ENCODE measurements around the gene OR6P1.

Gene OR6P1

DNA sequence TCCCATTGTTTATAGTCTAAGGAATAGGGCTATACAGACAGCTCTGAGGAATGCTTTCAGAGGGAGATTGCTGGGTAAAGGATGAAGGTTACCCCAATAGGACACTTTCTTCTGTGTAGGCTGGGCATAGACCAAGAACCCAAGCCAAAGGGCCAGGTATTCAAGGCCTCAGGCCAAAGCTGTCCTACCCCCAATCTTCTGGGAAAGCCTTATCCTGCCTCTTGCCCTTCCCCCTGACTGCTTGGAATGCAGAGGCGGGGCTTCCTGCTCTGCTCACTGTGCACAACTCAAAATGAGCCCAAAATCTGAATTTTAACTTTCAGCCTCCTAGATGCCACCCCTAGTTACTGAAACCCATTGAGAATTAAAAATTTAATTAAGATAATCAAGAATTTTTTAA is 36.9 kb upstream of the OR6P1 start:
- Histone ChIP-seq H3K36me3 (replicated peaks; ENCODE audit: insufficient read depth, low read length) (no peaks in the 10 kb centered on the region), H3K4me1 (ENCODE audit: low read length) (peaks cover 3% of the 10 kb centered on the region; the same call in 1 of the 2 replicates), H3K9ac (ENCODE audit: low read length) (no peak overlapping the region), H3F3A (ENCODE audit: insufficient read depth, low read length) (no peaks in the 10 kb centered on the region), H4K20me1 (ENCODE audit: insufficient read depth, low read length) (no peaks in the 10 kb centered on the region), H3K27ac (ENCODE audit: low read length) (no peak overlapping the region), H3K79me2 (ENCODE audit: low read length) (no peaks in the 10 kb centered on the region), H3K4me3 (ENCODE audit: low read length) (no peak overlapping the region), H3K9me3 (replicated peaks; ENCODE audit: insufficient read depth, low read length) (no peaks in the 10 kb centered on the region), H3K27me3 (replicated peaks; ENCODE audit: insufficient read depth, low read length) (no peaks in the 10 kb centered on the region), H3K9me2 (replicated peaks; ENCODE audit: insufficient read depth, low read length) (no peaks in the 10 kb centered on the region), H2AFZ (ENCODE audit: low read length) (no peak overlapping the region), H3K4me2 (ENCODE audit: low read depth, low read length) (no peak overlapping the region)
- TF ChIP-seq EZH2 (optimal IDR thresholded peaks at IDR 0.05; ENCODE audit: low read depth, low read length) (no peak), EZH2phosphoT487 (IDR thresholded peaks at IDR 0.05; ENCODE audit: low read length) (no peak)
- TF ChIP-seq, protein P1, sequence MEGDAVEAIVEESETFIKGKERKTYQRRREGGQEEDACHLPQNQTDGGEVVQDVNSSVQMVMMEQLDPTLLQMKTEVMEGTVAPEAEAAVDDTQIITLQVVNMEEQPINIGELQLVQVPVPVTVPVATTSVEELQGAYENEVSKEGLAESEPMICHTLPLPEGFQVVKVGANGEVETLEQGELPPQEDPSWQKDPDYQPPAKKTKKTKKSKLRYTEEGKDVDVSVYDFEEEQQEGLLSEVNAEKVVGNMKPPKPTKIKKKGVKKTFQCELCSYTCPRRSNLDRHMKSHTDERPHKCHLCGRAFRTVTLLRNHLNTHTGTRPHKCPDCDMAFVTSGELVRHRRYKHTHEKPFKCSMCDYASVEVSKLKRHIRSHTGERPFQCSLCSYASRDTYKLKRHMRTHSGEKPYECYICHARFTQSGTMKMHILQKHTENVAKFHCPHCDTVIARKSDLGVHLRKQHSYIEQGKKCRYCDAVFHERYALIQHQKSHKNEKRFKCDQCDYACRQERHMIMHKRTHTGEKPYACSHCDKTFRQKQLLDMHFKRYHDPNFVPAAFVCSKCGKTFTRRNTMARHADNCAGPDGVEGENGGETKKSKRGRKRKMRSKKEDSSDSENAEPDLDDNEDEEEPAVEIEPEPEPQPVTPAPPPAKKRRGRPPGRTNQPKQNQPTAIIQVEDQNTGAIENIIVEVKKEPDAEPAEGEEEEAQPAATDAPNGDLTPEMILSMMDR (IDR thresholded peaks at IDR 0.05; ENCODE audit: low read length), result no peak
- DNase-seq, result no peak

DNA sequence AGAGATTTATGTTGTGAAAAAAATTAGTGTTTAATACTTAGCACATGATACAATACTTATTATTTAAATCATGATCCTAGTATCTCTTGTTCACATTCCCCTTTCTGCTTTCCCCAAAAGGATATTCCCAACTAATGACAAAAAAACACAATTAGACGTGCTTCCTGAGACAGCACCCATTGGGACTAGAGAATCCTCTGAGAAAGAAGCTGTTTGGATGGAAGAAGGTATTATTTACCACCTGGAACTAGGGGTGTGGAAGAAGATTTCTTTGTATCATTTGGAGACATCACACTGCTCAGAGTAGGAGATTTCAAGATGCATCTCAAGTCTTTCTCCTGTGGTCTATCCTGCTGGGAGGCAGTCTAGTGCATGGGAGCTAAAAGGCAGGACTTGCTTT is 34.6 kb upstream of the OR6P1 start, which contains the start of gene OR10Z1:
Gene OR10Z1, plus strand, starts transcription at position 301 of the 400 bp plus-strand sequence. CDS start 1,171 bp downstream, outside the sequence.
- H2AFZ ChIP-seq (ENCODE audit: low read length), result no peak within 1 kb of the TSS
- H3K27me3 ChIP-seq (replicated peaks; ENCODE audit: insufficient read depth, low read length), result no peaks in the 10 kb centered on the region
- H3K79me2 ChIP-seq (ENCODE audit: low read length), result no peaks in the 10 kb centered on the region
- H3K4me2 ChIP-seq (ENCODE audit: low read depth, low read length), result no peak within 1 kb of the TSS
- no peaks in the 10 kb centered on the region for H3K36me3 ChIP-seq (replicated peaks; ENCODE audit: insufficient read depth, low read length)
- H3K9me3 ChIP-seq (replicated peaks; ENCODE audit: insufficient read depth, low read length), result no peaks in the 10 kb centered on the region
- H4K20me1 ChIP-seq (ENCODE audit: insufficient read depth, low read length), result no peaks in the 10 kb centered on the region
- TF ChIP-seq EZH2 (optimal IDR thresholded peaks at IDR 0.05; ENCODE audit: low read depth, low read length) (no peak), EZH2phosphoT487 (IDR thresholded peaks at IDR 0.05; ENCODE audit: low read length) (no peak)
- TF ChIP-seq, protein P1 (IDR thresholded peaks at IDR 0.05; ENCODE audit: low read length), result no peak
- no peak within 1 kb of the TSS for H3K4me3 ChIP-seq (ENCODE audit: low read length)
- no peak within 1 kb of the TSS for H3K27ac ChIP-seq (ENCODE audit: low read length)
- no peaks in the 10 kb centered on the region for H3K9me2 ChIP-seq (replicated peaks; ENCODE audit: insufficient read depth, low read length)
- H3F3A ChIP-seq (ENCODE audit: insufficient read depth, low read length), result no peaks in the 10 kb centered on the region
- H3K4me1 ChIP-seq (ENCODE audit: low read length), result no peaks in the 10 kb centered on the region
- no peak for DNase-seq
- no peak within 1 kb of the TSS for H3K9ac ChIP-seq (ENCODE audit: low read length)

DNA sequence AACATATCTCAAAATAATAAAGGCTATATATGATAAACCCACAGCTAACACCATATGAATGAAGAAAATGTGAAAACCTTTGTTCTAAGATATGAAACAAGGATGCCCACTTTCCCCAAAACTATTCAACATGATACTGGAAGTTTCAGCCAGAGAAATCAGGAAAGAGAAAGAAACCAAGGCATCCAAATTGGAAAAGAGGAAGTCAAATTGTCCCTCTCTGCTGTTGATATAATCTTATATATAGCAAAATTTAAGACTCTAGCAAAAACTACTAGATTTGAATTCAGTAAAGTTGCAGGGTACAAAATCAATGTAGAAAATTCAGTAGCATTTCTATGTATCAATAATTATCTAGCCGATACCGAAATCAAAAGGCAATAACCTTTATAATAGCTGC is 30.4 kb upstream of the OR6P1 start:
- H2AFZ ChIP-seq (ENCODE audit: low read length), result no peak overlapping the region
- no peak for DNase-seq
- no peak overlapping the region for H3K9ac ChIP-seq (ENCODE audit: low read length)
- no peaks in the 10 kb centered on the region for H3K36me3 ChIP-seq (replicated peaks; ENCODE audit: insufficient read depth, low read length)
- H3K4me3 ChIP-seq (ENCODE audit: low read length), result no peak overlapping the region
- no peaks in the 10 kb centered on the region for H3K79me2 ChIP-seq (ENCODE audit: low read length)
- H3K27ac ChIP-seq (ENCODE audit: low read length), result no peak overlapping the region
- H3K9me3 ChIP-seq (replicated peaks; ENCODE audit: insufficient read depth, low read length), result no peaks in the 10 kb centered on the region; the same call in 1 of the 2 replicates
- no peaks in the 10 kb centered on the region for H3K9me2 ChIP-seq (replicated peaks; ENCODE audit: insufficient read depth, low read length)
- no peaks in the 10 kb centered on the region for H4K20me1 ChIP-seq (ENCODE audit: insufficient read depth, low read length)
- TF ChIP-seq, protein P1 (IDR thresholded peaks at IDR 0.05; ENCODE audit: low read length), result no peak
- TF ChIP-seq EZH2 (optimal IDR thresholded peaks at IDR 0.05; ENCODE audit: low read depth, low read length) (no peak), EZH2phosphoT487 (IDR thresholded peaks at IDR 0.05; ENCODE audit: low read length) (no peak)
- H3K4me2 ChIP-seq (ENCODE audit: low read depth, low read length), result no peak overlapping the region
- no peaks in the 10 kb centered on the region for H3K27me3 ChIP-seq (replicated peaks; ENCODE audit: insufficient read depth, low read length)
- no peaks in the 10 kb centered on the region for H3K4me1 ChIP-seq (ENCODE audit: low read length)
- no peaks in the 10 kb centered on the region for H3F3A ChIP-seq (ENCODE audit: insufficient read depth, low read length)

All from MM.1S (cell line).